DMS79 treated with DMSO at 0.1 percent for 48 hours (cell line): ENCODE measurements around the gene DZANK1.
"Not testable (repeated sequence)": the region's sequence is repeated elsewhere in the genome, so short reads cannot be mapped to it uniquely, and the experiment has no call there.

Experiments
- DNase-seq: peaks from one replicate; lab custom pipeline; 2025; lab: John Stamatoyannopoulos, UW

Gene DZANK1

DNA sequence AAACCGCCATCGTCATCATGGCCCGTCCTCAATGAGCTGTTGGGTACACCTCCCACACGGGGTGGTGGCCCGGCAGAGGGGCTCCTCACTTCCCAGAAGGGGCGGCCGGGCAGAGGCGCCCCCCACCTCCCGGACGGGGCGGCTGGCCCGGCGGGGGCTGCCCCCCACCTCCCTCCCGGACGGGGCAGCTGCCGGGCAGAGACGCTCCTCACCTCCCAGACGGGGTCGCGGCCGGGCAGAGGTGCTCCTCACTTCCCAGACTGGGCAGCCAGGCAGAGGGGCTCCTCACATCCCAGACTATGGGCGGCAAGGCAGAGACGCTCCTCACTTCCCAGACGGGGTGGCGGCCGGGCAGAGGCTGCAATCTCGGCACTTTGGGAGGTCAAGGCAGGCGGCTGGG lies 91.3 kb downstream of the DZANK1 start:
- DNase-seq: not testable (repeated sequence)

DNA sequence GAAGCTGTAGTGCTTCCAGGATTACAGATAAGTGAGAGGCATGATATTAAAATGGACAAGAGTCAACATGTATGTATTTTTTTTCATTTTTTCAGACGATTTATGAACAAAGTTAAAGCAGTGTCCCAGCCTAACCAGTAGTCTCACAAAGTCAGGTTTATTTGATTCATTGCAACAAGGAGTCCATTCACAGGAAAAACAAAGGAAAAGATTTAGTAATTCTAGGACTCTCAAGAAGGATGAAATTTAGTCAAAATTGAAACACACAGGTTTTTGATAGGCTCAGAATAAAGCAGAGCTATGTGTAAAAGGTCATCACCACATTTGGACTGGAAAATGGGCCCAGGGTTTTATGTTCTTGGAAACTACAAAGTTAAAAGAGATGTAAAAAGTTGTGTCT lies 94.5 kb downstream of the DZANK1 start:
- no peak for DNase-seq

DNA sequence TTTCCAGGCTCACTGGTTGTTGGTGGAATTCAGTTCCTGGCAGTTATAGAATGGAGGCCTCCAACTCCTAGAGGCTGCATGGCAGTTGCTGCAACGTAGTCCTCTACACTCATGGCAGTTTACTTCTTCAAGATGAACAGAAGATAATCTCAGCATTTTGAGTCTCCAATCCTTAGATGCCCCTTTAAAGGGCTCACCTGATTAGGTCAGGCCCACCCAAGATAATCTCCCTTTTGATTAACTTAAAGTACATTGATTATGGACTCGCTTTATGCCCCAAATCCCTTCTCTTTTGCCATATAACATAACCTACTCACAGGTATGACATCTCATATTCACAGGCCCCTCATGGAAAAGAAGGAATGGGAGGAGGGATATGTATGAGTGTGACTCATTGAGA lies 102.1 kb downstream of the DZANK1 start:
- DNase-seq: no peak

DNA sequence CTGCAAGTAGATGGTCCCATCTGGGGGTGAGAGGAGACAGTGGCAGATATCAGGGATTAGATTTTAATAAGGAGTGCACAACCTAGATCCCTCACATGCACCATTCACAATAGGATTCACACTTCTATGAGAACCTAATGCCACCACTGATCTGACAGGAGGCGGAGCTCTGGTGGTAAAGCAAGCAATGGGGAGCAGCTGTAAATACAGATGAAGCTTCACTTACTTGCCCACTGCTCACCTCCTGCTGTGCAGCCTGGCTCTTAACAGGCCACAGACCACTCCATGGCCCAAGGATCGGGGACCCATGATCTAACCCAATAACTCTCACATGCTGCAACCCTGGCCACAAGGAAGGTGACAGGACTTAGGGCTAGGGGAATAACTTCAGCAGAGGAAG lies 103.1 kb downstream of the DZANK1 start:
- no peak for DNase-seq

DNA sequence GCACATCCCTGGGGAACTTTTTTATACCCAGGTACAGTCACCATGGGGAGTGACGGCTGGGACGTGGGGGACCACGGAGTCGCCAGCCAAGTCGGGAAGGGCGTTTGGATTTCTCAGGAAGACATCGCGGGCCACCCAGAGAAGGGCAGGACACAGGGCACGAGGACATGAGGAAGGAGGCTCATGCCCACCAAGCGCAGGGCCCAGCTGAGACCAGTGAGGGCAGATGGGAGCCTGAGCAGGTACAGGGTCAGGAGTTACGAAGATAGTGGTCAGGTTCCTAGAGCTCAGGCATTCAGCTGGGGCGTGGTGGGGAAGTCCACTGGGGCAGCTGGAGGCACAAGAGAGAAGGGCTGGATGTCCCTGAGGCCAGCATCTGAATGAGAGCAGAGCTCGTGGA lies 103.9 kb downstream of the DZANK1 start:
- DNase-seq: no peak

DNA sequence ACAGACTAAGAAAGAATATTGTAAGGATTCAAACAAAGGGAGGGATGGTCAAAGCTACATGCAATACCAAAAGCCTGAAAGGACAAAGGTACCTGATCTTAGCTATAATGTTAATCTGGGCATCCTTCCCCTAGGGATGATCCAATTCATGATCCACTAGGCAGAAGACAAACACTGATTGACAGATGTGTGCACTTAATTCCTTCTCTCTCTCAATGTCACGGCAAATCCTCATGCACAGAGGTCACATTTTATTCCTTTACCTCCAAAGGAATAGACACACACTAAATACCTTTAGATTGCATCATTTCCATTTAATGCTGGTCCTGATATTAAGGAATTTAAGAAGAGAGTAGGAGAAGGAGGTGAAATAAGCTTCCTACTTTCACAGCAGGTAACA lies 105.2 kb downstream of the DZANK1 start:
- DNase-seq: no peak

DNA sequence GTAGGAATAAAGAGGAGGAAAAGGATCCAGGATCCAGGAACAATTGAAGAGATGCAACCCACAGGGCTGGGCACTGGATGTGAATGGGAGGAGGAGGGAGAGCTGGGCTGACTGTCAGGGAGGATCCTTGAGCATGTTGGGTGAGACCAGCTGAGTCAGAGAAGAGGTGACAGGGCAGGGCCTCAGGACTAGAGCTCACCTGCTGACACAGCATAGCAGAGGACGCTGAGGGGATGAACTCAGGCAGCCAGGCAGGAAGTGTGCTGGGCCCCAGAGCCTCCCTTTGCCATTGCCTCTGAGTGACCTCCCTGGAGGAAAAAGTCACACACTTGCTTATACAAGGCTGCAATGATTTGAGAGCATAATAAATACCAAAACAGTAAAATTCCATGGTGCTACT lies 106.2 kb downstream of the DZANK1 start:
- DNase-seq: no peak

DNA sequence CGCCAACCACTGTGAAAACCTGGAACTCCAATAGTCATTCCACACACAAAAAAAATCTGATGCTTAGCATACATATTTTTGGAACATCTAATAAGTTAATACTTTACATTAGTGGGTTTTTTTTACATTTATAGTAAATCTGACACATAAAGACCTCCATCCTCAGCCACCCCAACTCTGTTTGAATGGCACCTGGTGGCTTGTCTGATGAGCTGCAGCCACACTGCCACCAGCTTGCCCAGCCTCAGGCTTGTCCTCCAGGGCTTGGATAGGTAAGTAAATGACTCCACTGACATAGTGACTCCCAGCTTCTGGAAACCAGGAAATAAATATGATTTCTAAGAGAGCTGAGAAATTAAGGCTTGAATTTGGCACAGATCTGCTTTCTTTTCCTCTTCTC lies 107.0 kb downstream of the DZANK1 start:
- no peak for DNase-seq

DNA sequence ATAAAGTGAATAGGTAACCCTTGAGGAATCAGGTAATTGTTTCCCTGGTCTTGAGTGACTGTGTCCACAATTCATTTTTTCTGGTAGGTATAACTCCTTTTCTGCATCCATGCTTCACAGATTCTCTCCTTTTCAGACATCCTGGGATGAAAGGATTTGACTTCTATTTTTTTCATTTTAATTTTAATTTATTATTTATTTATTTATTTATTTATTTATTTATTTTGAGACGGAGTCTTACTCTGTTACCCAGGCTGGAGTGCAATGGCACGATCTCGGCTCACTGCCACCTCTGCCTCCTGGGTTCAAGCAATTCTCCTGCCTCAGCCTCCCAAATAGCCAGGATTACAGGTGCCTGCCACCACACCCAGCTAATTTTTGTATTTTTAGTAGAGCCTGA lies 117.1 kb downstream of the DZANK1 start:
- not testable (repeated sequence) for DNase-seq
